H1 (cell line): ENCODE measurements around the gene IRF4. TPM values are rescaled to one million over a fixed set of nuclear protein-coding genes. Genes with fewer than 3 reads are reported as not detected.
A peak's percentile ranks its signal among the peaks of the same experiment; 100 is the strongest.

Source experiments
- CTCF ChIA-PET: fragments of 300-600 bp; sonication (Branson Sonifier 250); formaldehyde crosslinking; loops from one replicate; lab custom pipeline; 2021; ENCODE audit not compliant: partially characterized antibody; lab: Charles Lee
- POLR2A ChIA-PET: fragments of 300-600 bp; sonication (Branson Sonifier 250); formaldehyde crosslinking; loops from one replicate; lab custom pipeline; 2021; ENCODE audit warnings: inconsistent platforms; ENCODE audit not compliant: partially characterized antibody; lab: Charles Lee
- DNase-seq, 2 experiments: peaks; one replicate each; pipeline versions ENCODE4 v3.0.0 to v3.0.0-alpha.2; 2010 to 2022; ENCODE audit warnings: low spot score in 2 of 2, low read depth in 1 of 2, mixed read lengths in 1 of 2
- FAIRE-seq: peaks from 2 replicates; lab custom pipeline; 2011; peaks lifted over from hg19 to GRCh38; lab: Jason Lieb, UNC
- H2AFZ ChIP-seq: 2 replicates; pipeline ENCODE4 v1.8.1; 2012; ENCODE audit warnings: low read length, inconsistent platforms
- H2AK5ac ChIP-seq: 2 replicates; pipeline ENCODE4 v1.6.1; 2013; ENCODE audit warnings: low read depth, low read length
- H2BK120ac ChIP-seq: replicated peaks from 2 replicates; pipeline ENCODE3; 2013; ENCODE audit warnings: low read depth, low read length, inconsistent platforms
- H2BK12ac ChIP-seq: 2 replicates; pipeline ENCODE4 v1.6.1; 2013; ENCODE audit warnings: low read depth, low read length
- H2BK15ac ChIP-seq: 2 replicates; pipeline ENCODE4 v1.6.1; 2013; ENCODE audit warnings: low read length
- H2BK20ac ChIP-seq: 2 replicates; pipeline ENCODE4 v1.6.1; 2013; ENCODE audit warnings: low read length
- H2BK5ac ChIP-seq: 2 replicates; pipeline ENCODE4 v1.6.1; 2013; ENCODE audit warnings: low read depth, low read length
- H3K14ac ChIP-seq: 2 replicates; pipeline ENCODE4 v1.6.1; 2013; ENCODE audit warnings: inconsistent platforms; ENCODE audit not compliant: insufficient read length
- H3K18ac ChIP-seq: 2 replicates; pipeline ENCODE4 v1.6.1; 2013; ENCODE audit warnings: low read length; ENCODE audit errors: extremely low read depth
- H3K23ac ChIP-seq: 2 replicates; pipeline ENCODE4 v1.6.1; 2013; ENCODE audit warnings: inconsistent platforms; ENCODE audit not compliant: insufficient read length
- H3K23me2 ChIP-seq: 2 replicates; pipeline ENCODE4 v1.6.1; 2013; ENCODE audit warnings: low read depth, low read length
- H3K27ac ChIP-seq: 2 replicates; pipeline ENCODE4 v1.6.1; 2011; ENCODE audit warnings: low read depth, low read length, inconsistent platforms
- H3K27me3 ChIP-seq, 4 experiments: replicated peaks in 1 of 4; 1 replicate in 1 of 4; 2 replicates in 3 of 4; pipeline versions ENCODE4 v1.6.1 to v1.8.1; 2011 to 2013; ENCODE audit warnings: low read length in 3 of 4, mild to moderate bottlenecking in 3 of 4, inconsistent platforms in 2 of 4, mixed read lengths in 2 of 4, moderate library complexity in 1 of 4; ENCODE audit not compliant: control insufficient read depth in 3 of 4, insufficient read depth in 3 of 4; ENCODE audit errors: extremely low read depth in 1 of 4
- H3K36me3 ChIP-seq, 4 experiments: 2 replicates each; pipeline versions ENCODE4 v1.6.1 to v1.8.1; 2011 to 2013; ENCODE audit warnings: mild to moderate bottlenecking in 4 of 4, low read length in 3 of 4, moderate library complexity in 2 of 4, control low read depth in 1 of 4, inconsistent platforms in 1 of 4; ENCODE audit not compliant: insufficient read depth in 4 of 4, control insufficient read depth in 2 of 4
- H3K4ac ChIP-seq: replicated peaks from 2 replicates; pipeline ENCODE3; 2013; ENCODE audit warnings: low read length, low read depth, mixed read lengths, inconsistent platforms; ENCODE audit not compliant: insufficient read length
- H3K4me1 ChIP-seq, 4 experiments: replicated peaks in 1 of 4; 1 replicate in 1 of 4; 2 replicates in 3 of 4; pipeline versions ENCODE4 v1.6.1 to v1.8.1; 2011 to 2013; ENCODE audit warnings: low read length in 3 of 4, inconsistent platforms in 2 of 4, mixed read lengths in 1 of 4; ENCODE audit not compliant: insufficient read depth in 4 of 4, control insufficient read depth in 3 of 4
- H3K4me2 ChIP-seq, 2 experiments: 2 replicates each; pipeline versions ENCODE4 v1.6.1 to v1.8.1; 2011 to 2013; ENCODE audit warnings: low read depth in 2 of 2, low read length in 2 of 2, control low read depth in 1 of 2, inconsistent platforms in 1 of 2, mild to moderate bottlenecking in 1 of 2; ENCODE audit not compliant: insufficient read depth in 1 of 2
- H3K4me3 ChIP-seq, 4 experiments: fragments of 200-600, 300-600 bp in 1 of 4; sonication (generic), shearing (Covaris generic), sonication (Bioruptor Twin) in 1 of 4; 2 replicates each; pipeline versions ENCODE4 v1.5.1 to v1.8.1; 2011 to 2016; ENCODE audit warnings: low read length in 4 of 4, low read depth in 3 of 4, control low read depth in 2 of 4, inconsistent platforms in 2 of 4, mild to moderate bottlenecking in 2 of 4, mixed read lengths in 1 of 4, moderate library complexity in 1 of 4; ENCODE audit not compliant: insufficient read depth in 2 of 4; ENCODE audit errors: extremely low read depth in 1 of 4
- H3K56ac ChIP-seq: replicated peaks from 2 replicates; pipeline ENCODE3; 2013; ENCODE audit warnings: low read depth, mild to moderate bottlenecking, mixed read lengths, low read length, inconsistent platforms; ENCODE audit not compliant: insufficient read length
- H3K79me1 ChIP-seq: 2 replicates; pipeline ENCODE4 v1.6.1; 2013; ENCODE audit warnings: low read depth, low read length, control low read depth
- H3K79me2 ChIP-seq, 2 experiments: 2 replicates each; pipeline versions ENCODE4 v1.6.1 to v1.8.1; 2012 to 2013; ENCODE audit warnings: low read length in 2 of 2, mild to moderate bottlenecking in 2 of 2, inconsistent platforms in 1 of 2; ENCODE audit not compliant: insufficient read depth in 2 of 2, control insufficient read depth in 1 of 2
- H3K9ac ChIP-seq, 4 experiments: replicated peaks in 1 of 4; 1 replicate in 1 of 4; 2 replicates in 3 of 4; pipeline versions ENCODE4 v1.6.1 to v1.8.1; 2011 to 2013; ENCODE audit warnings: low read depth in 3 of 4, low read length in 3 of 4, control low read depth in 2 of 4, mild to moderate bottlenecking in 2 of 4, moderate library complexity in 2 of 4, inconsistent platforms in 1 of 4; ENCODE audit errors: extremely low read depth in 1 of 4
- H3K9me3 ChIP-seq, 2 experiments: 2 replicates each; pipeline versions ENCODE4 v1.6.1 to v1.8.1; 2012 to 2013; ENCODE audit warnings: mild to moderate bottlenecking in 2 of 2, moderate library complexity in 2 of 2, control low read depth in 1 of 2, inconsistent platforms in 1 of 2, low read depth in 1 of 2, low read length in 1 of 2, mixed read lengths in 1 of 2; ENCODE audit not compliant: insufficient read depth in 2 of 2
- H4K20me1 ChIP-seq, 2 experiments: replicated peaks in 1 of 2; 2 replicates each; pipeline versions ENCODE3 to v1.8.1; 2011 to 2013; ENCODE audit warnings: inconsistent platforms in 2 of 2, low read length in 2 of 2, mild to moderate bottlenecking in 1 of 2; ENCODE audit not compliant: insufficient read depth in 2 of 2, control insufficient read depth in 1 of 2
- H4K5ac ChIP-seq: 2 replicates; pipeline ENCODE4 v1.6.1; 2013; ENCODE audit warnings: low read length, low read depth, mixed read lengths, inconsistent platforms; ENCODE audit not compliant: insufficient read length
- H4K8ac ChIP-seq: 2 replicates; pipeline ENCODE4 v1.8.0; 2013; ENCODE audit warnings: mild to moderate bottlenecking, moderate library complexity, low read length, inconsistent platforms; ENCODE audit not compliant: insufficient read depth; ENCODE audit errors: extremely low read depth
- H4K91ac ChIP-seq: replicated peaks from 2 replicates; pipeline ENCODE3; 2013; ENCODE audit warnings: low read length, mixed read lengths, inconsistent platforms; ENCODE audit not compliant: insufficient read length
- ASH2L ChIP-seq: fragments of 200-600, 300-600 bp; sonication (generic); IDR thresholded peaks from one replicate; pipeline ENCODE4 v1.7.1; 2017; ENCODE audit warnings: low read length
- BRCA1 ChIP-seq: IDR thresholded peaks from 2 replicates; pipeline ENCODE4 v1.6.1; 2012; ENCODE audit warnings: low read depth, low read length, improper control_type of control experiment
- EGR1 ChIP-seq: IDR thresholded peaks from 2 replicates; pipeline ENCODE4 v1.6.1; 2011; ENCODE audit warnings: low read depth, low read length, borderline replicate concordance
- HDAC6 ChIP-seq: IDR thresholded peaks from one replicate; pipeline ENCODE4 v1.7.1; 2012; ENCODE audit warnings: low read depth, mild to moderate bottlenecking, inconsistent platforms, low read length, moderate library complexity
- NANOG ChIP-seq: IDR thresholded peaks from 2 replicates; pipeline ENCODE4 v1.6.1; 2011; ENCODE audit warnings: low read length, low read depth, mild to moderate bottlenecking, inconsistent platforms; ENCODE audit not compliant: insufficient read depth, poor library complexity, severe bottlenecking
- NRF1 ChIP-seq: IDR thresholded peaks from 2 replicates; pipeline ENCODE4 v1.6.1; 2011; ENCODE audit warnings: mild to moderate bottlenecking, low read depth, low read length, improper control_type of control experiment
- RNF2 ChIP-seq: fragments of 200-900, 300-1000 bp; sonication (generic); IDR thresholded peaks from 2 replicates; pipeline ENCODE4 v1.7.1; 2016; ENCODE audit warnings: borderline replicate concordance, low read depth, mild to moderate bottlenecking, antibody characterized with exemption, low read length; ENCODE audit not compliant: poor library complexity, severe bottlenecking; ENCODE audit errors: missing control alignments
- SP4 ChIP-seq: IDR thresholded peaks from 2 replicates; pipeline ENCODE4 v1.6.1; 2012; ENCODE audit warnings: low read length, inconsistent platforms
- SUZ12 ChIP-seq: fragments of 200-600 bp; sonication (generic); IDR thresholded peaks from 2 replicates; pipeline ENCODE4 v1.6.1; 2012; ENCODE audit warnings: mild to moderate bottlenecking, inconsistent platforms, low read length, moderate library complexity, mixed read lengths
- TEAD4 ChIP-seq: IDR thresholded peaks from 2 replicates; pipeline ENCODE4 v1.6.1; 2012; ENCODE audit warnings: low read depth, low read length, inconsistent platforms, mixed read lengths
- WGBS, 2 experiments: shearing (Covaris generic) in 1 of 2; methylation state at CpG; one replicate each; pipeline versions ENCODE4 v1.1.6 to v1.1.7; 2013 to 2015; ENCODE audit warnings: low lambda C conversion rate in 2 of 2, mixed read lengths in 2 of 2, inconsistent platforms in 1 of 2, low coverage in 1 of 2, missing lambda C conversion rate in 1 of 2; ENCODE audit not compliant: insufficient replicate concordance in 2 of 2, insufficient coverage in 1 of 2, insufficient read length in 1 of 2; ENCODE audit errors: extremely low coverage in 1 of 2, missing lambda C conversion rate in 1 of 2; 5-methylcytosine and 5-hydroxymethylcytosine counted together
- polyA plus RNA-seq, 7 experiments: library from polyadenylated mRNA; depleted of rRNA in 3 of 7; stranded (reverse) in 5 of 7; unstranded in 2 of 7; fragments of >200 nt in 5 of 7; fragments of 200-250 nt in 2 of 7; gene quantifications; 1 replicate in 5 of 7; 2 replicates in 1 of 7; 4 replicates in 1 of 7; pipeline versions ENCODE4 v1.2.1 to v1.2.3, GENCODE V29; 2011 to 2013; ENCODE audit warnings: missing spikeins in 2 of 7, mixed read lengths in 2 of 7
- total RNA-seq: library from RNA; stranded (reverse); fragmentation: NEBNext Ultra II Directional; extraction: Animal tissue kit (Norgen Biotek cat#: 25700); gene quantifications from 2 replicates; pipeline ENCODE4 v1.2.1, GENCODE V29; 2021
- TF ChIP-seq, protein P1 (sequence below): IDR thresholded peaks from 2 replicates; pipeline ENCODE4 v1.6.1; 2011; ENCODE audit warnings: low read length, improper control_type of control experiment

Gene IRF4
- total and polyA plus RNA-seq, 2 of the 8 experiments (the other 6 are each of a cell fraction or from before 2014, with no cell fraction given): 0.77 to 2.1 TPM

DNA sequence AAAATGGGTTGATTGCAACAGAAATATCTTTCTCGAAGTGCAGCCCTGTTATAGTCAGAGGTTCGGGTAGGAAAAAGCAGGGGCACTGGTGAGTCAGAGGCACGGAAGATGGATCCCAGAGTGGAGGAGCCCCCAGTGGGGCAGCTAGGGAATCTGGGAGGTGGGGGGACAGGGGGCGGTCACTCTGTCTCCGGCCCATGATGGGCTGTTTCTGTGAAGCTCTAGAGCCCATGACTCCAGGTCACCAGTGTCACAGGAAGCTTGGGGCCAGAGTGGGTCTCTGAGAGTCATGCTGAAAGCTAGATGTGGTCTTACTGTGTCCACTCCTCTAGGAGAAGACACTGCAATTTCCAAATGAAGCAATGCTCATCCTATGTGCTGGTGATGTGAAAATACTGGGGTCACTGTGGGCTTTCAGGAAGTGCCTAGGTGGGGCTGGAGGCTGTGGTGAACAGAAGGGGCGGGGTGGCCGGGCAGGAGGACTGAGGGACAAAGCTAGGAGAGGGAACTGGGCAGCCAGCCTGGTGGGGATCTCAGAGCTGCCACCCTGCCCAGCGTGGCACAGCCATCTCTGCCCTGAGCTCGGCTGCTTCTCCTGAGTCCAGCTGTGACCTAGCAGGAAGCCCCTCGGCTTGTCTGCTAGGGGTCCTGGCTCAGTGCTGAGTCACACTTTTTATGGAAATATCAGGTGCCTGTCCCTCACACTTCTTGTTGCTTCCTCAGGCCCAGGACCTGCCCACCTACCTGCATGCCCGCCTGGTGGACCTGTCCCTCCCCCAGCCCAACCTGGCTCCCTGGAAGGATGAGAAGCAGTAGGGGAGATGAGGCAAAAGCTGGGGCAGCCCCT is 54.2 kb downstream of the IRF4 start:
- no peak for DNase-seq
- Histone ChIP-seq H3K14ac (no peak overlapping the region), H4K20me1 (no peaks in the 10 kb centered on the region), H2BK20ac (no peak overlapping the region), H2BK120ac (no peak overlapping the region), H3K27me3 (no peaks in the 10 kb centered on the region), H3K23me2 (no peaks in the 10 kb centered on the region), H4K5ac (no peak overlapping the region), H4K91ac (no peak overlapping the region), H2AFZ (no peak overlapping the region), H3K27ac (no peak overlapping the region), H3K4me2 (no peak overlapping the region), H3K18ac (no peak overlapping the region), H3K79me1 (no peaks in the 10 kb centered on the region), H3K4ac (no peak overlapping the region), H2BK15ac (no peak overlapping the region), H3K4me3 (no peak overlapping the region), H2BK12ac (no peak overlapping the region), H2BK5ac (no peak overlapping the region), H3K36me3 (no peaks in the 10 kb centered on the region; a peak in 1 of 8 replicates), H2AK5ac (no peak overlapping the region), H3K56ac (no peak overlapping the region), H3K9me3 (peaks cover 6 to 19% of the 10 kb centered on the region in 2 experiments; a peak in 3 of 4 replicates), H3K79me2 (no peaks in the 10 kb centered on the region), H4K8ac (peak overlapping the region; percentile 57), H3K9ac (no peak overlapping the region), H3K23ac (peak overlapping the region; percentile 34), H3K4me1 (peaks cover 0 to 3% (median 0%) of the 10 kb centered on the region in 4 experiments; a peak in 1 of 7 replicates)
- CTCF ChIA-PET: interaction anchor here (0.6 to 1.7 kb wide), 5 partner anchors 27 to 94 kb away, joined by 3 to 7 read pairs (median 4); no protein-coding TSS in a partner anchor
- FAIRE-seq: no peak
- POLR2A ChIA-PET: interaction anchor here (1.0 kb wide), 1 partner anchor 153 kb away, joined by 3 read pairs; the partner anchor contains the start of gene DUSP22
- WGBS, 2 experiments: 93% methylated on average over 9 of the region's 11 CpGs; no CpG with 5 or more reads in 1 of the 2 experiments
- TF ChIP-seq RNF2: no peak
- no peak for TF ChIP-seq BRCA1
- TF ChIP-seq NANOG: no peak
- TF ChIP-seq NRF1: no peak
- no peak for TF ChIP-seq ASH2L
- TF ChIP-seq SUZ12: no peak
- TF ChIP-seq, protein P1, sequence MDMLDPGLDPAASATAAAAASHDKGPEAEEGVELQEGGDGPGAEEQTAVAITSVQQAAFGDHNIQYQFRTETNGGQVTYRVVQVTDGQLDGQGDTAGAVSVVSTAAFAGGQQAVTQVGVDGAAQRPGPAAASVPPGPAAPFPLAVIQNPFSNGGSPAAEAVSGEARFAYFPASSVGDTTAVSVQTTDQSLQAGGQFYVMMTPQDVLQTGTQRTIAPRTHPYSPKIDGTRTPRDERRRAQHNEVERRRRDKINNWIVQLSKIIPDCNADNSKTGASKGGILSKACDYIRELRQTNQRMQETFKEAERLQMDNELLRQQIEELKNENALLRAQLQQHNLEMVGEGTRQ: no peak
- no peak for TF ChIP-seq TEAD4
- TF ChIP-seq SP4: no peak
- no peak for TF ChIP-seq HDAC6
- no peak for TF ChIP-seq EGR1
